GM19463 (cell line): ENCODE measurements around the gene TRMO.
A peak's percentile ranks its signal among the peaks of the same experiment; 100 is the strongest.

Experiments
- ATAC-seq: cut with Tn5 transposase; IDR thresholded peaks from one replicate; pipeline ENCODE4 v1.9.1; 2021; ENCODE audit warnings: mild to moderate bottlenecking, moderate library complexity; ENCODE audit not compliant: unreplicated experiment

Gene TRMO

GRCh38 chr9:97940233-97940632 lies 17.9 kb upstream of the TRMO start:
- ATAC-seq = no peak

GRCh38 chr9:97938081-97938644 lies 15.9 kb upstream of the TRMO start, which contains the start of gene HEMGN:
Gene HEMGN (minus strand): TSS chr9:97938172. CDS start chr9:97938136, 36 bp downstream.
- ATAC-seq = peak; percentile 60

GRCh38 chr9:97936998-97937397 lies 14.7 kb upstream of the TRMO start:
- ATAC-seq = no peak

- no peak for ATAC-seq
Measured at GRCh38 chr9:97935276-97935675, 13.0 kb upstream of the TRMO start.

GRCh38 chr9:97934321-97935115 lies 12.2 kb upstream of the TRMO start:
- no peak for ATAC-seq

- ATAC-seq = no peak
Measured at GRCh38 chr9:97933297-97933998, 11.1 kb upstream of the TRMO start.

GRCh38 chr9:97930972-97931371 lies 8.7 kb upstream of the TRMO start:
- ATAC-seq = no peak

- no peak for ATAC-seq
Measured at GRCh38 chr9:97928986-97929604, 6.8 kb upstream of the TRMO start.

- ATAC-seq = no peak
Measured at GRCh38 chr9:97925497-97926334, 3.4 kb upstream of the TRMO start.

- no peak for ATAC-seq
Measured at GRCh38 chr9:97924386-97924785, 2.1 kb upstream of the TRMO start.

GRCh38 chr9:97923529-97924108 lies 1.3 kb upstream of the TRMO start:
- ATAC-seq = no peak

GRCh38 chr9:97919217-97919813 lies 3.0 kb downstream of the TRMO start:
- no peak for ATAC-seq

GRCh38 chr9:97918611-97919010 lies 3.7 kb downstream of the TRMO start:
- ATAC-seq = no peak

GRCh38 chr9:97911970-97912369 lies 10.3 kb downstream of the TRMO start:
- ATAC-seq = no peak

GRCh38 chr9:97911528-97911927 lies 10.8 kb downstream of the TRMO start:
- no peak for ATAC-seq

GRCh38 chr9:97910357-97910756 lies 11.9 kb downstream of the TRMO start:
- ATAC-seq = no peak

GRCh38 chr9:97908705-97909104 lies 13.6 kb downstream of the TRMO start:
- no peak for ATAC-seq

- no peak for ATAC-seq
Measured at GRCh38 chr9:97907632-97908031, 14.7 kb downstream of the TRMO start.

- no peak for ATAC-seq
Measured at GRCh38 chr9:97907046-97907445, 15.3 kb downstream of the TRMO start.
